Cardiac fibroblast (primary cell): ENCODE measurements around the gene TM9SF3.

ENCODE experiments used
- DNase-seq, 2 donors: peaks; one replicate each; pipeline versions ENCODE4 v3.0.0 to v3.0.0-alpha.2; 2010; ENCODE audit warnings: low read depth in 2 of 2
- H3K4me3 ChIP-seq, 2 donors: replicated peaks in 1 of 2; 1 replicate in 1 of 2; 2 replicates in 1 of 2; pipeline ENCODE4 v1.5.1; 2011; ENCODE audit warnings: low read depth in 2 of 2, low read length in 2 of 2, mild to moderate bottlenecking in 2 of 2, moderate library complexity in 1 of 2
- CTCF ChIP-seq: IDR thresholded peaks from one replicate; pipeline ENCODE4 v1.5.1; 2011; ENCODE audit warnings: low read depth, mild to moderate bottlenecking, low read length, inconsistent platforms

The TM9SF3 gene

DNA sequence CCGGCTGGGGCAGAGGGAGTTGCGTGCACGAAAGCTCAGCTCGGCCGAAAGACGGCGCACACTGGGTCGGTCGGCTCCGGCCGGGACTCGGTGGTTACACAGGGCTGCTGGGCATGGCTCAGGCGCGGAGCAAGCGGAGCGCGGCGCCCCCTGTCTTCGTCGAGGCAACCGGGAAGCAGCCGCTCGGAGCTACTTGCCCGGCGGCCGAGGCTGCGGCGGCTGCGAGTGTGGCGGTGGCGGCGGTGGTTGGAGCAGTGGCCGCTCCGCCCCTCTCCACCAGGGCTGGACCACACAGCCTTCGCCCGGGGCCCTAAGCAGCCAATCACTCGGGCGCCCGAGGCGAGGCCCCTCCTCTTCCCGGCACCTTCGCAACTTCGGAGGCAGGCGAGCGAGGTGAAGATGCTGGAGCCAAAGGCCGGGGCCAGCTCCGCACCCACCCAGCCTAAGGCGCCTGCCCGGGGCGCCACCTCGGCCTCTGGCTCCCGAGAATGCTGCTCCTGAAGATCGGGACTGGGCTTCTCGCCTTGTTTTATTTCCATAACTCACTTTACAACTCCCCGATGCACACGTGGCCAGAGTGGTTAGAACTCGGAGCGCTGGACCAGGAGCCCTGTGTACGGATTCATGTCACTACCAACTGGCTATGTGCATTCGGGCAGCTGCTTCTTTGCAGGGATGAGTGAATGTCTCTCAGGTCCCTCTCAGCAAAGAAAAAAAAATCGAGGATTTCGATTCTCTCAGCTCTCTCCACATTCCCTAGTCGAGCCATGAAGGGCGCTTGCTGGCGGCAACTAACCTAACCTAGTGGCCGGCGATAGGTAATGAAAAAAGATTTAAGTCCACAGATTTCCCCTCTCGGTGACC is 72.9 kb downstream of the TM9SF3 start, which contains the start of gene TLL2:
Gene TLL2 (minus strand): TSS at position 229 of the 864 bp plus-strand sequence. CDS start 241 bp downstream, outside the sequence.
- TF ChIP-seq CTCF = peak; percentile 62
- peak within 1 kb of the TSS; percentile 47 to 55 for H3K4me3 ChIP-seq
- peak; percentile 84 to 90 for DNase-seq

DNA sequence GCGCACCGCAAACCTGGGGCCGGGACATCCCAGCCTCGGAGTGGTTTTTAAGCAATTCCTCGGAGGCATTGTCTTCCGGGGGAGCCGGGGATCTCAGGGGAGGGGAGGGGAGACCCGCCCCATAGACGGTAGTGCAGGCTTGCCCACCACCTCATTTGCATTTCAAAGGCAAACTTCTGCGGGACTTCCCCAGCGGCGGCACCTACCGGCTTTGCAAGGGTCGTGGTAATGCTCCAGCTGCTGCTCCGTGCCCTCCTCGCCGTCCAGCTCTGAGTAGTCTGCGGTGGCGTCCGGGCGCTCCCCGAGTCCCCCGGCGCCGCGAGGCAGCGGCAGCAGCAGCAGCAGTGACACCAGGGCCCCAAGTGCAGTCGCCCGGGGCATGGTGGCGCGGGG is 73.5 kb downstream of the TM9SF3 start:
- DNase-seq = no peak
- TF ChIP-seq CTCF = no peak

GRCh38 chr10:96512524-96513304 is 74.1 kb downstream of the TM9SF3 start:
- TF ChIP-seq CTCF = no peak
- peak; percentile 25 to 32 for DNase-seq
- H3K4me3 ChIP-seq = peak overlapping the region; percentile 47 to 55

More for the DNA sequence above, 73.5 kb downstream of the TM9SF3 start:
- peak overlapping the region; percentile 47 to 55 for H3K4me3 ChIP-seq

DNA sequence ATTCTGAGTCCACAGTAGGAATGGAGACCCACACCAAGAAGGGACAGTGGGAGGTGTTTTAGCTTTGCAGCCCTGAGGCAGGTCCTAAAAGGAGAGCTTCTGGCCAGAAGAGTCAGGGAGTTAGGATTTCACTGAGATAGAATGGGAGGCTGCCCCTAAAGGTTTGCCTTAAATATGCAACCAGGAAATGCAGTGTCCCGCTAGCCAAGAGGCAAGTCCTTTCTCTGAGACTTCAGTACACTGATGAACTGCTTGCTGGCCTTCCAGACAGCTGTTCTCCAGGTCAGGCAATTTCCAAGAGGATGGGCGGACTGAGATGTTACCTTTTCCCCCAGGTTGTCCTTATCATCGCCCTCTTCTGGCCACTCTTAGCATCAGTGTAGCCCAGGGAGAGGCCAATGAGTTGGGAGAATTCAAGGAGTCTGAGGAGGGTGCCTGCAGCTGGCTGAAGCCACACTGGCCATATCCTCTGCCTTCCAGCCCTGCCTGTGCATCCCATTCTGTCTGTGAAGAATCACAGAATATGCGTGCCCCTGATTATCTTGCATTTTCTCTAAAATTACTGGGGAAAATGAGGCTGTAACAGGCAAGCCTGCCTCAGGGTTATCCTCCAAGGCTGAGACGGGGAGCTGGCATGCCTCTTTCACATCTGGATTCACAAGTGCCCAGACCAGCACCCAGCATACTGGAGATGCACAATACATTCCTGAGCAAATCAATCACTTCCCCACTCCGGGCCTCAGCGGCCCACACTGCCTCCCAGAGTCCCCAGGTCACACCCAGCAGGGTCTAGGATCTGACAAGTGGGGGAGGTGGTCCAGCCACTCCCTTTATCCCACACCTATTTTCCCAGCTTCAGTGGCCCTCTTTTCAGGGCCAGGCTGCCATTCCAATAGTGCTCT is 75.5 kb downstream of the TM9SF3 start:
- peak; percentile 60 for TF ChIP-seq CTCF
- no peak overlapping the region for H3K4me3 ChIP-seq
- peak; percentile 6 to 28 for DNase-seq

GRCh38 chr10:96509017-96509641 is 77.7 kb downstream of the TM9SF3 start:
- peak in 1 of 2 donors; percentile 57 for DNase-seq
- no peak overlapping the region for H3K4me3 ChIP-seq
- TF ChIP-seq CTCF = no peak

DNA sequence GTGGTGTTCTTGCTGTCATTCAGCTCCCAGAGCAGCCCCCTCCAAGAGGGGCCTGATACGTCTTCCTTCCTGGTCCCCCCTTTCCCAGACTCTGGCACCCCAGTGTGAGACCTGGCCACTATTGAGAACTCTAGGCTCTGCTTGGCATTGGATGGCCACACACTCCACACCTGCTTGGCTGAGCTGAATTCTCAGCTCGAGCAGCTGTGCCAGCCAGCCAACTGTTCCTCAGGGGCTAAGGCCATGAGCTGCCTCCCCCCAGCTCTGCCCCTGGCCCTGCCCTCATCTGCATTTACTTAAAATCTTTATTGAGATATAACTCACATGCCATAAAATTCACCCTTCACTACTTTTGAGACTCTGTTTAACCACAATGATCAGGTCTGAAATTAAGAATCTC is 79.8 kb downstream of the TM9SF3 start:
- H3K4me3 ChIP-seq = no peak overlapping the region
- no peak for TF ChIP-seq CTCF
- no peak for DNase-seq
